ENCODE data around the gene ZAP70. TPM values are rescaled to one million over a fixed set of nuclear protein-coding genes. Genes with fewer than 3 reads are reported as not detected.

Gene ZAP70
- total and polyA plus RNA-seq, 4 donors: 1.3 to 7.5 (median 3.6) TPM

GRCh38 chr2:97788986-97789644 is 75.7 kb downstream of the ZAP70 start:
- H3K27ac ChIP-seq (ENCODE audit: low read depth in 1 of 2, low read length in 2 of 2): no peak overlapping the region
- no peak for DNase-seq
- intact Hi-C loops (cut with DNase I): no loop called here
- H3K9me3 ChIP-seq (ENCODE audit: control insufficient read depth, low read length): no peaks in the 10 kb centered on the region
- H3K36me3 ChIP-seq (ENCODE audit: control insufficient read depth in 1 of 2, insufficient read depth in 2 of 2, low read length in 1 of 2): peaks cover 2 to 3% of the 10 kb centered on the region in 2 donors
- no peak overlapping the region for H3K4me3 ChIP-seq (ENCODE audit: low read length in 2 of 2)
- no peaks in the 10 kb centered on the region for H3K27me3 ChIP-seq (ENCODE audit: control insufficient read depth in 1 of 2, insufficient read depth in 2 of 2, low read length in 1 of 2)
- no peak for ATAC-seq (ENCODE audit: low FRiP score)
- WGBS, 2 donors: 93 to 94% methylated on average over 7 of the region's 7 CpGs
- H3K4me1 ChIP-seq (ENCODE audit: control insufficient read depth in 1 of 2, insufficient read depth in 2 of 2, low read length in 2 of 2): no peaks in the 10 kb centered on the region

Other genes with a start within 250 kb of the ZAP70 start
- 10 to 100 TPM; 36.4 to 56.8 TPM for gene ANKRD36B, start 123.7 kb upstream of the ZAP70 start, total RNA-seq
- 10 to 100 TPM in 1 of 2 donors, 1 to 10 TPM in 1; 2.6 to 26.9 TPM for gene ANKRD36B, start 123.7 kb upstream of the ZAP70 start, polyA plus RNA-seq
- gene COX5B, start 67.5 kb upstream of the ZAP70 start, total RNA-seq: 100 to 1,000 TPM; 114 to 130 TPM
- 100 to 1,000 TPM; 250 to 286 TPM for gene COX5B, start 67.5 kb upstream of the ZAP70 start, polyA plus RNA-seq
- gene ACTR1B, start 49.5 kb upstream of the ZAP70 start, total RNA-seq: 10 to 100 TPM; 70.6 to 74.4 TPM
- 10 to 100 TPM; 63.2 to 92.2 TPM for gene ACTR1B, start 49.5 kb upstream of the ZAP70 start, polyA plus RNA-seq
- gene C2orf92, start 43.9 kb upstream of the ZAP70 start, total RNA-seq: 10 to 100 TPM; 10.3 TPM
- gene C2orf92, start 43.9 kb upstream of the ZAP70 start, polyA plus RNA-seq: 10 to 100 TPM in 1 of 2 donors, 1 to 10 TPM in 1; 4.1 to 36.3 TPM

Data from aorta (tissue), 5 donors.